Smooth muscle cell (in vitro differentiated cells): ENCODE measurements around the gene LCE1E. TPM values are rescaled to one million over a fixed set of nuclear protein-coding genes. Genes with fewer than 3 reads are reported as not detected.

ENCODE experiments used
- DNase-seq: peaks from one replicate; lab custom pipeline; 2025; ENCODE audit not compliant: unreplicated experiment; lab: John Stamatoyannopoulos, UW
- H2AFZ ChIP-seq: fragments of 200-600 bp; sonication (generic); 2 replicates; pipeline ENCODE4 v1.6.0; 2016; ENCODE audit warnings: antibody characterized with exemption, low read depth, mild to moderate bottlenecking
- H3F3A ChIP-seq: fragments of 200-600 bp; sonication (generic); 2 replicates; pipeline ENCODE4 v1.6.0; 2017; ENCODE audit warnings: antibody characterized with exemption, low read depth
- H3K27ac ChIP-seq: fragments of 200-600 bp; sonication (generic); 2 replicates; pipeline ENCODE4 v1.5.1; 2016; ENCODE audit warnings: low read depth, mild to moderate bottlenecking
- H3K27me3 ChIP-seq: fragments of 200-600 bp; sonication (generic); 2 replicates; pipeline ENCODE4 v1.6.1; 2016; ENCODE audit warnings: low read depth, mild to moderate bottlenecking
- H3K36me3 ChIP-seq: fragments of 200-600 bp; sonication (generic); 2 replicates; pipeline ENCODE4 v1.5.1; 2016; ENCODE audit warnings: low read depth
- H3K4me1 ChIP-seq: fragments of 200-600 bp; sonication (generic); 2 replicates; pipeline ENCODE4 v1.5.1; 2016; ENCODE audit warnings: low read depth
- H3K4me2 ChIP-seq: fragments of 200-600 bp; sonication (generic); 2 replicates; pipeline ENCODE4 v1.6.0; 2016; ENCODE audit warnings: mild to moderate bottlenecking
- H3K4me3 ChIP-seq: fragments of 200-600 bp; sonication (generic); 2 replicates; pipeline ENCODE4 v1.5.1; 2016; ENCODE audit warnings: mild to moderate bottlenecking
- H3K79me2 ChIP-seq: fragments of 200-600 bp; sonication (generic); 2 replicates; pipeline ENCODE4 v1.6.0; 2016; ENCODE audit warnings: low read depth, mild to moderate bottlenecking
- H3K9ac ChIP-seq: fragments of 200-600 bp; sonication (generic); 2 replicates; pipeline ENCODE4 v1.6.0; 2016; ENCODE audit warnings: low read depth
- H3K9me3 ChIP-seq: fragments of 200-600 bp; sonication (generic); replicated peaks from 2 replicates; pipeline ENCODE4 v1.5.1; 2016; ENCODE audit warnings: low read depth
- H4K20me1 ChIP-seq: fragments of 200-600 bp; sonication (generic); 2 replicates; pipeline ENCODE4 v1.6.0; 2016; ENCODE audit warnings: low read depth
- WGBS: methylation state at CpG from one replicate; pipeline ENCODE4 v1.1.7; 2016; ENCODE audit warnings: low lambda C conversion rate; 5-methylcytosine and 5-hydroxymethylcytosine counted together
- polyA plus RNA-seq: library from polyadenylated mRNA; unstranded; fragments of >200 nt; fragmentation: Nextera tagmentation; extraction: Ambion mirVana; gene quantifications from 2 replicates; pipeline ENCODE4 v1.2.1, GENCODE V29; 2016
- total RNA-seq: library from RNA; depleted of rRNA; stranded (reverse); fragments of >200 nt; gene quantifications from 2 replicates; pipeline ENCODE4 v1.2.3, GENCODE V29; 2014
- TF ChIP-seq, protein P1 (sequence below): fragments of 200-600 bp; sonication (generic); IDR thresholded peaks from 2 replicates; pipeline ENCODE4 v1.5.1; 2017; ENCODE audit warnings: borderline replicate concordance, mild to moderate bottlenecking, antibody characterized with exemption; ENCODE audit not compliant: insufficient read depth, poor library complexity, severe bottlenecking

LCE1E gene
- total and polyA plus RNA-seq, 2 experiments from 2014 or later = not detected

DNA sequence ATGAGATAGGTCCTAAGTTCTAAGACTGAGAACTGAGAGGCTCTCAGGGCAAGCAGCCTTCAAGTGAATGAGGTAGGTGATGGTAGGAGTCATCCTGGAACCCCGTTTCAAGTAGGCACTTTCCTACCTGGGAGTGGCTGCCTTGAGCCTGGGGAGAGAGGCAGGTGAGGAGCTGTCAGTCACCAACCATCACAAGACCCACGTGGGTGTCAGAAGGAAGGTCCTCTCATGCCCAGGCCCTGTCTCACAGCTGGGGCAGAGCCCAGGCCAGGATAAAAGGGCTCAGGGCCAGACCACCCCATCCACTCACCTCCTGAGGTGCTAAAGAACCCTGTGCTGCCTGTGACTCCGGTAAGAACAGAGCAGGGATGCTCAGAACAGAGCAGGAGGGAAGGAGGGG is 10.4 kb downstream of the LCE1E start, which contains the start of gene LCE1D:
LCE1D (plus strand) TSS at position 301 of the 400 bp plus-strand sequence. CDS start 1,074 bp downstream, outside the sequence.
- peaks cover 3% of the 10 kb centered on the region for H3K9me3 ChIP-seq
- H3F3A ChIP-seq = no peaks in the 10 kb centered on the region
- no peak within 1 kb of the TSS for H3K9ac ChIP-seq
- H3K27ac ChIP-seq = no peak within 1 kb of the TSS
- H2AFZ ChIP-seq = no peak within 1 kb of the TSS
- no peaks in the 10 kb centered on the region for H3K4me1 ChIP-seq
- H3K79me2 ChIP-seq = no peaks in the 10 kb centered on the region
- no peak within 1 kb of the TSS for H3K4me3 ChIP-seq
- TF ChIP-seq, protein P1, sequence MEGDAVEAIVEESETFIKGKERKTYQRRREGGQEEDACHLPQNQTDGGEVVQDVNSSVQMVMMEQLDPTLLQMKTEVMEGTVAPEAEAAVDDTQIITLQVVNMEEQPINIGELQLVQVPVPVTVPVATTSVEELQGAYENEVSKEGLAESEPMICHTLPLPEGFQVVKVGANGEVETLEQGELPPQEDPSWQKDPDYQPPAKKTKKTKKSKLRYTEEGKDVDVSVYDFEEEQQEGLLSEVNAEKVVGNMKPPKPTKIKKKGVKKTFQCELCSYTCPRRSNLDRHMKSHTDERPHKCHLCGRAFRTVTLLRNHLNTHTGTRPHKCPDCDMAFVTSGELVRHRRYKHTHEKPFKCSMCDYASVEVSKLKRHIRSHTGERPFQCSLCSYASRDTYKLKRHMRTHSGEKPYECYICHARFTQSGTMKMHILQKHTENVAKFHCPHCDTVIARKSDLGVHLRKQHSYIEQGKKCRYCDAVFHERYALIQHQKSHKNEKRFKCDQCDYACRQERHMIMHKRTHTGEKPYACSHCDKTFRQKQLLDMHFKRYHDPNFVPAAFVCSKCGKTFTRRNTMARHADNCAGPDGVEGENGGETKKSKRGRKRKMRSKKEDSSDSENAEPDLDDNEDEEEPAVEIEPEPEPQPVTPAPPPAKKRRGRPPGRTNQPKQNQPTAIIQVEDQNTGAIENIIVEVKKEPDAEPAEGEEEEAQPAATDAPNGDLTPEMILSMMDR = no peak
- H3K27me3 ChIP-seq = no peaks in the 10 kb centered on the region
- no peaks in the 10 kb centered on the region for H4K20me1 ChIP-seq
- no peak within 1 kb of the TSS for H3K4me2 ChIP-seq
- WGBS = 23% methylated on average over 3 of the region's 3 CpGs
- no peaks in the 10 kb centered on the region for H3K36me3 ChIP-seq
- DNase-seq = no peak

DNA sequence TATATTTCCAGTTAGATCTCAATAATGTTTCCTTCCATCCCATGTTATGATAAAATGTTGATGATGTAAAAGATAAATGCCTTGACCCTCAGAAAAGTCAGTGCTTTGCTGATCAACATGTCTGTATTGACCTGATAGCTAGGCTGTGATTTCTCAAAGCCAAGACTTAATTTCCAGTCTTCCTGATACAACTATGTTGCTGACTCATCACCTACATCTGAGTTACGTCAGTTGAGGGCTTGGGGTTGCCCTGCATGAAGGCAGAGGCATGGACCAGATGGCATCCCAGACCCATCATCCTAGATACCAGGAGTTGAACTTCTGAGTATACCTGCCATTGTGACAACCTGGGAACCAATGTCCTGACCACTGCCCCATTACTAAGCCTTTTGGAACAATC is 15.3 kb downstream of the LCE1E start:
- Histone ChIP-seq H3K79me2 (no peaks in the 10 kb centered on the region), H3K27ac (no peak overlapping the region), H3K4me2 (no peak overlapping the region), H3K9me3 (peaks cover 3% of the 10 kb centered on the region), H3K4me1 (no peaks in the 10 kb centered on the region), H3K36me3 (no peaks in the 10 kb centered on the region), H3K27me3 (no peaks in the 10 kb centered on the region), H3K4me3 (no peak overlapping the region), H4K20me1 (no peaks in the 10 kb centered on the region), H3K9ac (no peak overlapping the region), H3F3A (no peaks in the 10 kb centered on the region), H2AFZ (no peak overlapping the region)
- TF ChIP-seq, protein P1 = no peak
- DNase-seq = no peak
- WGBS = 74% methylated on average over 1 of the region's 1 CpG

DNA sequence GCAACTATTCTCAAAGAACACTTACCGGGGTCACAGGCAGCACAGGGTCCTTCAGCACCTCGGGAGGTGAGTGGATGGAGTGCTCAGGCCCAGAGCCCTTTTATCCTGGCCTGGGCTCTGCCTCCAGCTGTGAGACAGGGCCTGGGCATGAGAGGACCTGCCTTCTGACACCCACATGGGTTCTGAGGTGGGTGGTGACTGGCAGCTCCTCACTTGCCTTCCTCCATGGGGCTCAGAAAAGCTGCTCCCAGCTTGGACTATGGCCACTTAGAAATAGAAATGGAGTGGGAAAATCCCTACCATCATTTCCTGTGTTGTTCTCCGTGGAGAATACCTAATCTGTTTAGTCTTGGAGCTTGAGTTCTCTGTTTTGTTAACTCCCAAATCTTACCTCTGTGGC is 20.5 kb downstream of the LCE1E start, which contains the start of gene LCE1C:
LCE1C (minus strand) TSS at position 76 of the 400 bp plus-strand sequence. CDS start 1,173 bp downstream, outside the sequence.
- no peak for DNase-seq
- no peaks in the 10 kb centered on the region for H3K9me3 ChIP-seq
- no peaks in the 10 kb centered on the region for H3K36me3 ChIP-seq
- no peaks in the 10 kb centered on the region for H3K4me1 ChIP-seq
- H3K4me2 ChIP-seq = no peak within 1 kb of the TSS
- H3K79me2 ChIP-seq = no peaks in the 10 kb centered on the region
- H3K9ac ChIP-seq = no peak within 1 kb of the TSS
- H3K27ac ChIP-seq = no peak within 1 kb of the TSS
- no peaks in the 10 kb centered on the region for H3F3A ChIP-seq
- H3K27me3 ChIP-seq = no peaks in the 10 kb centered on the region
- no peak within 1 kb of the TSS for H2AFZ ChIP-seq
- H4K20me1 ChIP-seq = no peaks in the 10 kb centered on the region
- H3K4me3 ChIP-seq = no peak within 1 kb of the TSS
- TF ChIP-seq, protein P1 = no peak
- 44% methylated on average over 3 of the region's 3 CpGs for WGBS

DNA sequence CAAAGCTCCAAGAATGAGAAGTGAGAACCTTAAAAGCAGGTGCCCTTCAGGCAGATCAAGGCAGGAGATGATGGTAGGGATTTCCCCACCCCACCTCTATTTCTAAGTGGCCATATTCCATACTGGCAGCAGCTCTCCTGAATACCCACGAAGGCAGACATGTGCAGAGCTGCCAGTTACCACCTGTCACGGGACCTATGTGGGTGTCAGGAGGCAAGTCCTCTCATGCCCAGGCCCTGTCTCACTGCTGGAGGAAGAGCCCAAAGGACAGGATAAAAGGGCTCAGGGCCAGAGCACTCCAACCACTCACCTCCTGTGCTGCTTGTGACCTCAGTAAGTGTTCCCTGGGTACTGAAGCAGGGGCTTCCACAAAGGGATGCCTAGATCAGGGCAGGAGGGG is 25.0 kb downstream of the LCE1E start:
- Histone ChIP-seq H3K9ac (no peak overlapping the region), H3K27me3 (no peaks in the 10 kb centered on the region), H3K27ac (no peak overlapping the region), H3K4me2 (no peak overlapping the region), H3F3A (no peaks in the 10 kb centered on the region), H3K4me3 (no peak overlapping the region), H3K9me3 (no peaks in the 10 kb centered on the region), H3K79me2 (no peaks in the 10 kb centered on the region), H2AFZ (no peak overlapping the region), H3K4me1 (no peaks in the 10 kb centered on the region), H4K20me1 (no peaks in the 10 kb centered on the region), H3K36me3 (no peaks in the 10 kb centered on the region)
- 59% methylated on average over 2 of the region's 2 CpGs for WGBS
- TF ChIP-seq, protein P1 = no peak
- DNase-seq = no peak
